Stimulated activated CD4-positive, alpha-beta T cell treated with anti-CD3 and anti-CD28 coated beads, Interleukin-4, amount 100 ng/mL, for 4 hours (primary cell): ENCODE measurements around the gene JAG1.

Source experiments
- DNase-seq, 2 experiments: peaks; one replicate each; pipeline ENCODE4 v3.0.0-alpha.2; 2020

Gene JAG1

GRCh38 chr20:10696650-10697049 is 22.9 kb upstream of the JAG1 start:
- no peak for DNase-seq

DNA sequence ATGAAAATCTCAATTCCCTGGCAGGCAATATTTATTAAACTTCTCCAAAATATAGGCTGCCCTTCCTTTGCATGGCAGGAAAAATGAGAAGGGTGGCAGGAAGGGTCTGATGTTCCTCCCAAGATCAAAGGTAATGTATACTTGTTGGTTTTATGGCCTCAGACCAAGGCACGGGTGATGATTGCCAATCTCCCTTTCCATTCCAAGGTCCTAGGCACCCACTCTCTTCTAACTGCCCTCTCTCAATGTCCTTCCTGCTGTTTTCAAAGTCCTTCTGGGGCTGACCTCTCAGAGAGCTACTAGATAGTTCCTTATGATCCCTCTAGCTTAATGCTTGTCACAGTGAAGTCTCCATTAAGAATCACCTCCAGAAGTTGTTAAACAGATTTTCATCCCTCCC is 15.6 kb upstream of the JAG1 start:
- DNase-seq: no peak

GRCh38 chr20:10687895-10688294 is 14.1 kb upstream of the JAG1 start:
- no peak for DNase-seq

DNA sequence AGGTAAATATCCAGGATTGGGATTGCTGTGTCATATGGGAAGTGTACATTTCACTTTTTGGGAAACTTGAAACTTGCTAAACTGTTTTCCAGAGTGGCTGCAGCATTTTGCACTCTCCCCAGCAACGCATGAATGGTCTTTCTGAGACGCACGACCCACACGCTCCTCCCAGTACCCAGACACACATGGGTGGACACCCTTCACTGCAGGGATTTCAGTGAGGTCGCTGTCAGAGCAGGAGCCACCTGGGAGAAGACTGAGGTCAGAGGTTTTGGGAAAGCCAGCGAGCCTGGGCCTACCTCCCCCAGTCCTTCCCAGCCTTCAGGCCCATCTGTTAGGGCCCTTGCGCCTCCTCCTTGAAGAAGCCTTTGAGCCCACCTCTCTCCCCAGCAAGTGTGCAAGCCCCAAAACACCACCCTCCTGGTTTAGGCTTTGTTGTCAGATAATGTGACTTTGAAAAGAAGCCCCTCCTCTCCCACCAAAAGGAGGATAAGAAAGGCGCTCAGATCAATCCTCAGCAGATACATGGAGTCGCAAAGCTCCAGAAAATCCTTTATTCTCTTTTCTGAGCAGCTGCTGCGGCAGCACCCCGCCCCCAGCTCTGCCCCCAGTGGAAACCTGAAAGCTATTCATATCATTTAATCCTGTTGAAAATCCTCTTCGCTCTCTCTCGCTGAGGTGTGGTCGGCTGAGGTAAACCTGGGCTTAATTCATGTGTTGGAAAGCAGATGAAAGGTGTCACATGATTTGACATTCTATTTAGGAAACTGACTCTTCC is 12.7 kb upstream of the JAG1 start:
- no peak for DNase-seq

DNA sequence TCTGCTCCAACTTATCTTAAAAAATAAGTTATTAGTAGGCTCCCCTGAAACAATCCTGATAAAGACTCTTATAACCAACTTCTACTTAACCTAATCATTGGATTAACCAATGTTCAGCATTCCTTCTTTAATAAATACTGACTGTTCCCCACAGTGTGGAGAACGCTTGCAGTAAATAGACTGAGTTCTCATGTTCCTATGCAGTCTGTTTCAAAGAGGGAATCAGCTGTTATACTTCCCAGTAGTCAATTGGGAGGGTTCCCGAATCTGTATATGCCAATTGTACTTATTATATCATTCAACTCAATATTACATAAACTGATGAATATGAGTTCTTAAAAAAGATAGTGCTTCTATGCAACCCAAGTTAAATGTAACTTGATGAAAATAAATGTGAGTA is 9.7 kb upstream of the JAG1 start:
- DNase-seq: no peak

DNA sequence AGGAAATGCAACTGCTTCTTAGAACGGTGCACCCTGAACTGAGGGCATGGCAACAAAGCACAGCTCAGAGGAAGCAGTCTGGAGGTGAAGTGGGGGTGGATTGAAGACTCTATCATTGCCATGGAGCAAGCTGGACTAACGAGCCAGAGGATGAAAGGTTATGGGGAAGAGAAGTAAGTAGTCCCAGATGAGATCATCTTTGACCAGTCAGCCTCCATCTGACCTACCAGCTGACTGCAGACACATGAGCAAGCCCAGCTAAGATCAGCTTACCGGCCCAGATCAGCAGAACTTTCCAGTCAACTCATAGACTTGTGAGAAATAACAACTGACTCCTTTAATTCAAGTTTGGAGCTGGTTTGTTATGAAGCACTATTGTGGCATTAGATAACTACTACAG is 9.1 kb upstream of the JAG1 start:
- no peak for DNase-seq

- DNase-seq: no peak
These were observed 7.7 kb upstream of the JAG1 start for GRCh38 chr20:10681494-10681893.

- DNase-seq: no peak
These were observed 6.8 kb upstream of the JAG1 start for GRCh38 chr20:10680571-10680970.

DNA sequence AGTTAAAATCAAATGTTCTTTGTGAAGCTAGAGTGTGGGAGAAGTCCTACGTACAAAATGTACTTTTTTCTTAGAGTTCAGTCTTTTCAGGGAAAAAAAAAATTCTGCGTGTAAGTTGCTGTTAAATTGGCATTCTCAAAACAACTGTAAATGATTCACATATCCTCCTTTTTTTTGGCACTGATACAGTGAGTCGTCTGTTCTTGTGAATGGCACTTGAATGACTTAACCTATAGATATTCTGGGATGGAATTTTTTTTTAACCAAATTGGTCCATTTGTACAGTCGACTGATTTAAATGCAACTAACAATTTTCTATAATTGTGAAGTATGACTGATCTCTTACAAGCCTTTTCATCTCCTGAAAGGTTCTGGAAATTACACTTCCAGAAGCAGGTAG is 5.5 kb upstream of the JAG1 start:
- DNase-seq: no peak

DNA sequence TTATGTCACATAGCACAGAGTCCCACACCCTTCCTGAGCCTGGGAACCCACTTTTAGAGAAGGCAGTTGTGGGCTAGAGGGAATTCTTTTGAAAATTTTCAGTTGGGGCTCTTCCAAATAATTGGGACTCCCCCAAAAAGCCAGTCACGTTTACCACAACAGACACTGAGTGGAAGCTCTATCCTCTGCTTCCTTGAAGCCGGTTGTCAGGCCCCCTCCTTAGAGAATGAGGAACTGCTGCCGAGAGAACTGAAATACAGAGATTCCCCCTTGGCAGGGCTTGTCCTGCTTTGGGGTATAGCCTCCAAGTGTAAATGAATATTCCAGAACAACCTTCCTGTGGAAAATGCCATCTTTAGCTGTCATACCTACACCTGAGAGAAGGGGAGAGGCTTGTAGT is 2.7 kb upstream of the JAG1 start:
- no peak for DNase-seq

- no peak for DNase-seq
These were observed 1.6 kb upstream of the JAG1 start for GRCh38 chr20:10675450-10675848.

DNA sequence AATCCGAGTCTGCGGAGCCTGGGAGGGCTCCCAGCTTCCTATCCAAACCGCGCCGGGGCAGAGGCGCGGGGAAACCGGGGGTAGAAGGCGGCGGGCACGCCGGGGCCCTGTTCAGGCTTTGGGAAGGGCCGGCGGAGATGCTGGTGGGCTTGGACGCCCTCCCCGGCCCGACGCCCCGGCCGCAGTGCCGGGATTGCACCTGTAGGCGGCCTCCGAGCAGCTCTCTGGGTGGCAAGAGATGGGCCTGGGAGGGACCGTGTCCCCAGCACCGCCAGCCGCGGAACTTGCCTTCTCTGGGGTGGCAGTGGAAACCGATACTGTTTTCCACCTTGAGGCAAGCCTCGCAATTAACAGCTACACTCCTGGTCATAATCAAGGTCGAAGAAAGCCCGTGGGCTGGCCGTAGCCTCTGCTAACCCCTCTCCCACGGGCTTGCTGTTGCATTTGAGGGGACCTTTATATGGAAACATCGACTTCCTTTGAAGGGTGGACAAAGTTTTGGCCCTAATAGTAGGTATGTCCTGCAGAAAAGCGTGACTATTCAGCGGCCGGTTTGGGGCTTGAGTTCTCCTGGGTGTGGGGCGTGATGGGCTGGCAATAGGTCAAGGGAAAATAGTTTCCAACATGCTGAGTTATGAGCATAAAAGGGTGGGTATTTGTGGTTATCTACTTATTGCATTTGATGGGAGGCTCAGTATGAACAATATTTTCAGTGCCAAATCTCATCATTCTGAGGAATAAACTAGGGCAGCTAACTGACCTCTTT is 1.1 kb upstream of the JAG1 start:
- peak in 1 of 2 experiments; percentile 6 for DNase-seq

GRCh38 chr20:10673176-10673841 is 490 bp downstream of the JAG1 start:
- DNase-seq: peak in 1 of 2 experiments; percentile 1

DNA sequence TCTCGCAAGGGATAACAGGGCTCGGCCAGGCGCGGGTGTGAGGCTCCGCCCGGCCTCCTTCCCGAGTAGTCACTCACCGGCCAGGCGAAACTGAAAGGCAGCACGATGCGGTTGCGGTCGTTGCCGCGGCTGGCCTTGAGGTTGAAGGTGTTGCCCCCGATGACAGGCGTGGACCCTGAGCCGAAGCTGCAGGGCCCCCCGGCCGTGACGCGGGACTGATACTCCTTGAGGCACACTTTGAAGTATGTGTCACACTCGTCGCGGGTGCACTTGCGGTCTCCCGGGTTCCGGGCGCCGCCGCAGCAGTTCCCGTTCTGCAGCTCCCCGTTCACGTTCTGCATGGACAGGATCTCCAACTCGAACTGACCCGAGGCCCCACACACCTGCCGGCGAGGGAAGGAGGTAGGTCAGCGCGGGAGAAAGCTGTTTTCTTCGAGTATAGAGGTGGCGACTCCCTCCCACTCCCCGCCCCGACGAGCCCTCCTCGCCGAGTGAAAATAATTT is 1.1 kb downstream of the JAG1 start:
- DNase-seq: peak in 1 of 2 experiments; percentile 25

GRCh38 chr20:10671919-10672623 is 1.7 kb downstream of the JAG1 start:
- DNase-seq: no peak

DNA sequence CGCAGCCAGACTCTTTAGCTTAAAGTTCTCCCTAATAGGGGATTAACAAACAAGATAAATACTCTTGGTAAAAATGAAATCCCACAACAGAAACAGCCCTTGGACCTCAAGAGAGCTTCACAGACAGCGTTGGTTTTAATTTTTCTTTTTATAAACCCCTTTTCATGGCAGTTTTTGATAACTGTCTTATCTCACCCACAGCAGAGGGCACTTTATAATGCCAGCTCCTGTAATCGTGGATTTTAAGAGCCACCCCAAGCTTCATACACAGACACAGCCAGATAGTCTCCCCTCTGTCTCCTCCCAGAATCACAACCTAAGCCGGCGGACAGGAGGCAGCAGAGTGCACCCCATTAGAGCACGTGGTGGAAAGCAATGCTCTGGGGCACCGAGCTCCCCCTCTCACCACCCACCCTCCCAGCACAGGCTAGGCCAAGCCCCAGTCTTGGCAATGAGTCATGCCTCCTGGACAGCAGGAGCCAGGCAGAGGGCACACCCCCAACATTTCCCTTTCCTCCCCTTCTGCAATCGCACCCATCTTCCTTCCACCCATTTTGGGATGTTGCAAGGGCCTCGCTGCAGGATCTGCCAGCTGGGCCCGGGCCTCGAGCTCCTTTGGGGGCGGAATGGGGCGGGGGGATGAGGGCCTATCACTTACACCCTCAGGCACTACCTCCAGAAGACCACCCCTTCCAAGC is 2.4 kb downstream of the JAG1 start:
- peak in 1 of 2 experiments; percentile 8 for DNase-seq

- no peak for DNase-seq
These were observed 3.1 kb downstream of the JAG1 start for GRCh38 chr20:10670501-10671220.

DNA sequence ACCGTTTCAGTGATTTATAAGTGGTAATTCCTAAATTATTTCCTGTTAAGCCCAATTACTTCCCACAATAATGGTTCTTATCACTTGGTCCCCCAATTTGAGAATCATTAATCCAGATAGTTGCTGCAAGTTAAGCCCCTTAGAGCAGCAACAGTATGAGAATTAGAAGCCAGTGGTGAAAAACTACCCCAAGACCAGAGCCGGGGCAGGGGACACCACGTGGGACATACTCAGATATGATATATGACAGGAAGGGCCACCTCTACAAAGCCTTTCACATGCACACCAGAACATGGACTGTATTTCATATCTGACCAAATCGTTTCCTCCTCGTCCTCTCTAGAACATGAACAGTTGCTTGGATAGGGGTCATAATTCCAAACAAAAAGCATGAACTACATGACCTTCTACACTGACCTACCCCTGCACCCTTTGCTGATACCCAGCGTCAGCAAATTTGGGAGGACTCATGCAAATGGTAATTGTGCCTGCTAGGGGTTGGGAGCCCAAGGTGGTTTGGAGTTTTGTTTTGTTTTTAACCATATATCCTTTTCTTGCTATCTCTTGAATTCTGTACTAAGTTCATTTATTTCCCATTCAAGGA is 3.9 kb downstream of the JAG1 start:
- DNase-seq: no peak

DNA sequence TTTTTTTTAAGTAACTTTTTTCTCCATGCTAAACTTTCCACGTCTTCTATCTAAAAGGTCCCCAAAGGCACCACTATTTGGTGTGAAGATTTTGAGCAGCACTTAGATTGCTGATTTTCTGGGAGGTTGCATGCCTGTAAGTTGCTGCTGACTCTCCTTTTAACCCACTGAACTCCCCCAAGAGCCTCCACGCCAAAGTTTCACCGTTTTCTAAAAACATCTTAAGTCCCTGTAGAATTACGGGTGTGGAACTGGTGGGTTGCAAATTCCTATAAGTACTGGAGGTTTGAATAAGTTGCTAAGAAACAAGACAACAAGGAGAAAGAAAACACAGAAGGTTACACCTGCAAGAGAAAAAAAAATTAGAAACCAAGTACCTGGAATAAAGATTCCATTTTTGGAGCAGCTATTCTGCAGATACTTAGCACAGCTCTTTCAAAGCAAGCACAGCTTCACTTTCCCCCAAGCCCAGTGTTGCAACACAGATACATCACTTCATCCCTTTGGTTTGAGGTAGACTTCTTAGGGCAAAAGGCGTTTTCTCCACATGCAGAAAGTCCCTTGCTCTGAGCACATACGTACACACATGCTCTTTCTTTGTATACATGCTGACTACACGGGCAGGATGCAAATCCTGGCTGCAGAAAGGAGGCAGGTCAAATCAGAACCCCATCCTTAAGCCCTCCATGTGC is 5.0 kb downstream of the JAG1 start:
- no peak for DNase-seq

DNA sequence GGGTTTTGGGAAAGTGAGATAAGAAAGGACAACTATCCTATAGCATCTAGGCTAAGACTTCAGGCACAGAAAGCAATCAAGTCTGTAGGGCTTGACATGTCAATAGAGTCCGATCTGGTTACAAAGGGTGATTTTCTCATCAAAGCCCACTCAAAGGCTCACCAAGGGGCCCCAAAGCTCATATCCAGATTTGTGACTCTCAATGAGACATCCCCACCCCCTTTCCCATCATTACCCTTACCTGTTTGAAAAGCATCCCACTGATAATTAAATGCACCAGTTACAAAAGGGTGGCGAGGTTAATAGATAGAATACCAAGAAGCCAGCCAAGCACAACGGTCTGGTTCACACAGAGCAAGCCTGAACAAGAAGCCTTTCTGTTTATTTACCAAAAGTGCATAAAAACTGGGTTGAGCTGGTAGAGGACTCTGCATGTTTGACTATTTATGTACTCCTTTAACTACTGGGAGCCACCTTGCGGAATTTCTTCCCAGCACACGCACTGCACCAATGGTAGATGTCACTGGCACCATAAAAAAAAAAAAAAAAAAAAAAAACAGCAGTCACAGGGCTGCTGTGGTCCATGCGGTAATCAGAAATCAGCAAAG is 6.1 kb downstream of the JAG1 start:
- DNase-seq: no peak
